NCI-H128 (cell line): ENCODE results near the gene CT47B1.
"Not testable (repeated sequence)": the region's sequence is repeated elsewhere in the genome, so short reads cannot be mapped to it uniquely, and the experiment has no call there.

Source experiments
- DNase-seq: peaks from one replicate; lab custom pipeline; 2025; ENCODE audit not compliant: unreplicated experiment; lab: John Stamatoyannopoulos, UW

CT47B1 gene

DNA sequence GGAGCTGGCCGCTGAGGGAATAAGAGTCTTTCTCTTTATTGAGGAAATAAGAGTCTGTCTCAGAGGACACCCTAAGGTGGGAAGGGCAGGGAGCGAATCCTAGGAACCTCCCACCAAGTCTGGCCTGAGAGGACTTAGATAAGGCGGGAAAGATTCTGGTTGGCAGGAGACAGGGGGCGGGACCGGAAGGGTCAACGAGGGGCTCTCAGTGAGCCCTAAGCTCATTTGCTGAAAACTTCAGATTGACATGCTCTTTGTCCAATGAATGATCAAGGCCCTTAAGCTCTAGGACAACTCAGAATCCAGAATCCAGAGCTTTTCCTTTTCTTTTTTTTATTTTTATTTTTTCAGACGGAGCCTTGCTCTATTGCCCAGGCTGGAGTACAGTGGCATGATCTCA is at the start of gene CT47B1:
Gene CT47B1 (minus strand): TSS at position 101 of the 400 bp plus-strand sequence. CDS start 196 bp downstream, outside the sequence.
- DNase-seq = not testable (repeated sequence)

DNA sequence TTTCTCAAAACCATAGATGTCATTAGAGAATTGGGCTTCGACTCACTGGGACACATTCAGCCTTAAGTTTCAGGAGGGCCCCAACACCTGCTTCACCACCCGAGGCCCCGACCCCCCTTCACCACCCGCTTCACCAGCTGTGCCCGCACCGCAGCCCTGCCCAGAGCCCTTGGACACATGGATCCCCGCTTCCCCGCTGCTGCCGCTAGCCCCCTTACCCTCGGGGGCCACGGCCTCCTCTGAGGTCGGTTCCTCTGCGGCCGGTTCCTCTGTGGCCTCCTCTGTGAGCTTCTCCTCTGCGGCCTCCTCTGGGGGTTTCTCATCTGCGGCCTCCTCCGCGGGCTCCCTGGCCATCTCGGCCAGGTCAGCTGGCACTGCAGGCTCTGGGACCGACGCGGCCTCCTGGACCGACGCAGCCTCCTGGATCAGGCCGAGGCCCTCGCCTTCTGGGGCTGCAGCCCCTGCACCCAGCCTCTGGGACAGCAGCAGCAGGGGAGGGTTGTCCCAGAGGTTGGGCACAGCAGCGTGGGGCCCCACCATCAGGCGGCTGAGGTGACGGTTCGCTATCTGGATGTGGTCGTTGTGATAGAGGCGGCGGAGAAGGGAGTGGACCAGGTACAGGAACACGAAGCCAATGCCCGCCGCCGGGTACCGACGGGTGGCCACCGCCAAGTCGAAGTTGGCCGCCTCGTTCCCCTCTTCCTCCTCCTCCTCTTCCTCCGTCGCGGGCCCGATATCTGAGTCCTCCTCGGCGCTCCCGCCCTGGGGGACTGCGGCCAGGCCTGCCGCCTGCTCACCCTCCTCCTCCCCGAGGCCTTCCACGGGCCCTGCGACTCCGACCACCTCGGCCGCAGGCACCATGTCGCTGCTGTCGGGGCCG is 748 bp downstream of the CT47B1 start:
- no peak for DNase-seq

DNA sequence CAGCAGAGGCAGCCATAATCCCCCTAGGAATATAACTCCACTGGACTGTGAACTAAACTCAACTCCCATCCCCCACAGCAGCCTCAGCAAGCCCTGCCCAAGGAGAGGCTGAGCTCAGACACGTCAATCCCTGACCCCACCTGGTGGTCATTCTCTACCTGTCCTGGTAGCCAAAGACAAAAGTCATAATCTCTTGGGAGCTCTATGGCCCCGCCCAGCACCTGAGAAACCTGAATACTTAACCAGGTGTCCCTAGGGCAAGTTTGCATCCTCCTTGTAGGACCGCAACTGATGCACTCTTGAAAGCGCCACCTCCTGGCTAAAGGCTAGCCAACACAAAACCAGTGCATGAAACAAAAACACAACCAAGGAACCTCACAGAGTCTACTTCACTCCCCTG is 18.4 kb downstream of the CT47B1 start:
- DNase-seq = no peak

DNA sequence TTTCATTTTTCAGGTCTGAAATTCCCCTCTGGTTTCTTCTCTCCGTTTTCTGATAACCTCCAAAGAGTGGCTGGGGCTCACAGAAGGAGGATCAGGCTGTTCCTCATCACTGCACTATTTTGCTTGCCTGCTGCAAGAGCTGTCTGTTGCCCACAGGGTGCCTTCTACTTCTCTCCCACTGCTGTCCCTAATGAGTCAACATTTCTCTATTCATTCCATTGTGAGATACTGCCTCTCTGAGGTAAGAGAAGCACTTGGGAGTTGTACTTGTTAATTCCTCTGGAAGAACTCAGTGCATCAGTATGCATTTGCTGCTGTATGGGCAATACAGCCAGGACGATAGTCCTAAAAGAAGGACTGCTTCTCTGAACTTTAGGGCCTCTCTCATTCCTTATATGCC is 34.8 kb downstream of the CT47B1 start:
- no peak for DNase-seq

DNA sequence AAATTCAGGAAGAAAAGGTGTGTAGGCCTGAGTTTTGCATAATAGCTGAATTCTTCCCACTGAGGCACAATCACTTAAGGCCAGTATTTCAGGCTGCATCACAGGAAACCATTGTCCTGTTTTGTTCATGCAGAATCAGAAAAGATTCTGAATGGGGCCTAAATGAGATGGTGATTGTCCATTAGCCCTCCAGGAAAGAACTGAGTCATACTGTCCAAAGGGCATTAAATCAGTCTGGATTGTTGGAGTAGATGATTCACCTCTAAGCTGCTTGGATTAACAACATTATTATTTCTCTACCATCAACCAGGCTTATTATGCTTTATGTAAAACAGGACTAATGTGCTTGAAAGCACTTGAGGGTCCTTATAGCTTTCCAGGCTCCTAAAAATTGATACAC is 36.2 kb downstream of the CT47B1 start:
- no peak for DNase-seq

DNA sequence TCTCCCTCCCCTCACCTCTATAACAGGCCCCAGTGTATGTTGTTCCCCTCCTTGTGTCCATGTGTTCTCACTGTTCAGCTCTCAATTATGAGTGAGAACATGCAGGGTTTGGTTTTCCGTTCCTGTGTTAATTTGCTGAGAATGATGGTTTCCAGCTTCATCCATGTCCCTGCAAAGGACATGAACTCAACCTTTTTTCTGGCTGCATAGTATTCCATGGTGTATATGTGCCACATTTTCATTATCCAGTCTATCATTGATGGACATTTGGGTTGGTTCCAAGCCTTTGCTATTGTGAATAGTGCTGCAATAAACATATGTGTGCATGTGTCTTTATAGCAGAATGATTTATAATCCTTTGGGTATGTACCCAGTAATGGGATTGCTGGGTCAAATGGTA is 48.5 kb downstream of the CT47B1 start:
- not testable (repeated sequence) for DNase-seq

DNA sequence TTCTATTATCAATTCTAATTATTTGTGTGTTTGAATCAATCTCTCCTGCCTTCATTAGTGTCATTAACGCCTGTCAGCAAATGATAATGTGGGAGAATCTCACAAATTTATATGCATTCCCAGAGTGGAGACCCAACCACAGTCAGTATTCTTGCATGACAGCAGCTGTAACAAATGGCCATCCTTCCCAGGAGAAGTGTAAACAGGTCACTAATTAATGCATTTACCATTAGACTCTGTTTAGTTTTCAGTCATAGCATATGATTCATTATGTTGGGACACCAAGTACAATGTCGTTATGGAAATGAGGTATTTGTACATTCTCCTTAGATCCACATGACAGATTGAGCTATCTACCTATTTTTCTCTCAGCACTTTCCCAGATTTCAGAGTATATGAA is 50.5 kb downstream of the CT47B1 start:
- DNase-seq = no peak

DNA sequence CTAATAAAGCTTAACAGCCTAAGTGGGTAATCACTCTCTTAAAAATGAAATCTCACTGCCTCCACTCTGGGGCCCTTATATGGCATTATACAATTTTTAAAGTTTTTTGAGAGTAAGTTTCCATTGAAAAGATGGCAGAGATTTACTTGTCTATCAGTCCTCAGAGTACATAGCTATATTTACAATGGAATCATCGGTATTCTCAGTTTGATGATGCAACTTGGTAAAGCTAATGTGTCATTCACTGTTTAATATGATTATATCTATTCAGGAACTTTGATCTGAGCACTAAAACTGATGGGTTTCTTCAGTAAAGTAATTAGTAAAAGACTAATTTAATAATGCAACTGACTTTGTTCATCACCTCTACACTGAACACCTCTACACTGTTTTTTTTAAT is 51.6 kb downstream of the CT47B1 start:
- no peak for DNase-seq

DNA sequence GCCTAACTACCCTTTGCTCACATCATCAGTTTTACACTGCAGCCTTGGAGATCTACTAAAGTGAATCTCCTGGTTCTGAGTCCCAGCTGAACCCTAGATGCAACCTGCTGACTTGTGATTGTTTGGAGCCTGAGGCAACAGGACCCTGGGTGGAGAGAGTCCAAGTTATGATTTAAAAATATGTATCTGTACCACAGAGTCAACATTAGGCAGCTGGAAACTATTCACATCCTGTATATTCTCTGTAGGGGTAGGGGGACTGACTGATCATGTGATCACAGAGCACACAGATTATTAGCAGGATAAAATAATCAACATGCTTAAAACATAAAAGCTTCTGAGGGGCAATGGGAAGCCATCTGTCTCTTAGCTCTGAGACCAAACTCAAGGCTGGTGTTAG is 52.1 kb downstream of the CT47B1 start:
- DNase-seq = no peak
